ENCODE results near the gene MARK1. TPM values are rescaled to one million over a fixed set of nuclear protein-coding genes. Genes with fewer than 3 reads are reported as not detected.

The MARK1 gene
- total and polyA plus RNA-seq, 7 donors, result 0.60 to 15.0 (median 9.3) TPM

GRCh38 chr1:220511785-220512184, 16.2 kb upstream of the MARK1 start:
- TF ChIP-seq EP300 (IDR thresholded peaks at IDR 0.05), result no peak
- TF ChIP-seq CTCF (IDR thresholded peaks at IDR 0.05), result no peak
- no peak for TF ChIP-seq POLR2AphosphoS5 (IDR thresholded peaks at IDR 0.05)
- no peak for TF ChIP-seq POLR2A (IDR thresholded peaks at IDR 0.05)
- no peaks in the 10 kb centered on the region for H3K36me3 ChIP-seq
- no peaks in the 10 kb centered on the region for H3K27me3 ChIP-seq
- H3K27ac ChIP-seq, result no peak overlapping the region
- no peaks in the 10 kb centered on the region for H3K9me3 ChIP-seq
- no peak for DNase-seq
- intact Hi-C loops (cut with DNase I), result no loop called here
- no peaks in the 10 kb centered on the region for H3K4me1 ChIP-seq
- WGBS, 2 donors, result 71 to 80% methylated on average over 4 of the region's 4 CpGs
- H3K4me3 ChIP-seq, result no peak overlapping the region

GRCh38 chr1:220513834-220514233, 14.1 kb upstream of the MARK1 start:
- intact Hi-C loops (cut with DNase I), result no loop called here
- Histone ChIP-seq H3K27ac (no peak overlapping the region), H3K27me3 (no peaks in the 10 kb centered on the region), H3K4me3 (no peak overlapping the region), H3K36me3 (no peaks in the 10 kb centered on the region), H3K4me1 (no peaks in the 10 kb centered on the region), H3K9me3 (no peaks in the 10 kb centered on the region)
- 93% methylated on average over 4 of the region's 4 CpGs for WGBS, 2 donors
- no peak for DNase-seq
- no peak for TF ChIP-seq POLR2A (IDR thresholded peaks at IDR 0.05)
- TF ChIP-seq POLR2AphosphoS5 (IDR thresholded peaks at IDR 0.05), result no peak
- no peak for TF ChIP-seq CTCF (IDR thresholded peaks at IDR 0.05)
- TF ChIP-seq EP300 (IDR thresholded peaks at IDR 0.05), result no peak

GRCh38 chr1:220514256-220514655, 13.7 kb upstream of the MARK1 start:
- WGBS, 2 donors, result 94 to 96% methylated on average over 2 of the region's 2 CpGs
- H3K36me3 ChIP-seq, result no peaks in the 10 kb centered on the region
- no peak overlapping the region for H3K27ac ChIP-seq
- no peaks in the 10 kb centered on the region for H3K27me3 ChIP-seq
- no peaks in the 10 kb centered on the region for H3K9me3 ChIP-seq
- intact Hi-C loops (cut with DNase I), result no loop called here
- no peak for DNase-seq
- TF ChIP-seq POLR2A (IDR thresholded peaks at IDR 0.05) (no peak), CTCF (IDR thresholded peaks at IDR 0.05) (no peak), EP300 (IDR thresholded peaks at IDR 0.05) (no peak), POLR2AphosphoS5 (IDR thresholded peaks at IDR 0.05) (no peak)
- H3K4me1 ChIP-seq, result no peaks in the 10 kb centered on the region
- no peak overlapping the region for H3K4me3 ChIP-seq

GRCh38 chr1:220516014-220516721, 11.8 kb upstream of the MARK1 start:
- WGBS, 2 donors, result 43 to 71% methylated on average over 6 of the region's 6 CpGs
- DNase-seq, result no peak
- no peak overlapping the region for H3K4me3 ChIP-seq
- H3K36me3 ChIP-seq, result no peaks in the 10 kb centered on the region
- TF ChIP-seq POLR2A (IDR thresholded peaks at IDR 0.05), result no peak
- TF ChIP-seq CTCF (IDR thresholded peaks at IDR 0.05), result no peak
- no peak for TF ChIP-seq POLR2AphosphoS5 (IDR thresholded peaks at IDR 0.05)
- TF ChIP-seq EP300 (IDR thresholded peaks at IDR 0.05), result no peak
- intact Hi-C loops (cut with DNase I), result no loop called here
- H3K9me3 ChIP-seq, result no peaks in the 10 kb centered on the region
- no peaks in the 10 kb centered on the region for H3K4me1 ChIP-seq
- H3K27ac ChIP-seq, result no peak overlapping the region
- H3K27me3 ChIP-seq, result no peaks in the 10 kb centered on the region

GRCh38 chr1:220516722-220517042, 11.3 kb upstream of the MARK1 start:
- H3K27ac ChIP-seq, result no peak overlapping the region
- 12 to 70% methylated on average over 2 of the region's 2 CpGs for WGBS, 2 donors
- no peak overlapping the region for H3K4me3 ChIP-seq
- TF ChIP-seq EP300 (IDR thresholded peaks at IDR 0.05) (no peak), POLR2AphosphoS5 (IDR thresholded peaks at IDR 0.05) (no peak), POLR2A (IDR thresholded peaks at IDR 0.05) (no peak), CTCF (IDR thresholded peaks at IDR 0.05) (no peak)
- no peaks in the 10 kb centered on the region for H3K36me3 ChIP-seq
- H3K27me3 ChIP-seq, result no peaks in the 10 kb centered on the region
- no peaks in the 10 kb centered on the region for H3K4me1 ChIP-seq
- H3K9me3 ChIP-seq, result no peaks in the 10 kb centered on the region
- DNase-seq, result no peak
- intact Hi-C loops (cut with DNase I), result no loop called here

Data from sigmoid colon (tissue), 7 donors.